Osteocyte (in vitro differentiated cells): ENCODE data around the gene PAX7. TPM values are rescaled to one million over a fixed set of nuclear protein-coding genes. Genes with fewer than 3 reads are reported as not detected.

Experiments used
- DNase-seq: peaks from one replicate; pipeline ENCODE4 v3.0.0; 2021; ENCODE audit warnings: mixed read lengths; ENCODE audit not compliant: unreplicated experiment; ENCODE audit errors: extremely low spot score
- H3K27ac Mint-ChIP-seq: one replicate; pipeline ENCODE4 v1.8.0; 2021; ENCODE audit warnings: mild to moderate bottlenecking, mixed read lengths; ENCODE audit not compliant: unreplicated experiment
- H3K27me3 Mint-ChIP-seq: one replicate; pipeline ENCODE4 v1.8.0; 2021; ENCODE audit warnings: mixed read lengths; ENCODE audit not compliant: unreplicated experiment
- H3K36me3 Mint-ChIP-seq: one replicate; pipeline ENCODE4 v1.8.0; 2021; ENCODE audit warnings: mixed read lengths; ENCODE audit not compliant: unreplicated experiment
- H3K4me1 Mint-ChIP-seq: one replicate; pipeline ENCODE4 v1.8.0; 2021; ENCODE audit warnings: mixed read lengths; ENCODE audit not compliant: unreplicated experiment
- H3K4me3 Mint-ChIP-seq: one replicate; pipeline ENCODE4 v1.8.0; 2021; ENCODE audit warnings: mild to moderate bottlenecking, moderate library complexity, mixed read lengths; ENCODE audit not compliant: unreplicated experiment
- H3K9me3 Mint-ChIP-seq: one replicate; pipeline ENCODE4 v1.8.0; 2021; ENCODE audit warnings: mixed read lengths; ENCODE audit not compliant: unreplicated experiment
- CTCF ChIP-seq: fragments of 200-600 bp; sonication (generic); IDR thresholded peaks from 2 replicates; pipeline ENCODE4 v1.5.0; 2021; ENCODE audit warnings: antibody characterized with exemption, mild to moderate bottlenecking, moderate library complexity
- total RNA-seq: library from RNA; stranded (reverse); gene quantifications from 2 replicates; pipeline ENCODE4 v1.2.1, GENCODE V29; 2021

The PAX7 gene
- total RNA-seq, 1 donor from 2014 or later = not detected

DNA sequence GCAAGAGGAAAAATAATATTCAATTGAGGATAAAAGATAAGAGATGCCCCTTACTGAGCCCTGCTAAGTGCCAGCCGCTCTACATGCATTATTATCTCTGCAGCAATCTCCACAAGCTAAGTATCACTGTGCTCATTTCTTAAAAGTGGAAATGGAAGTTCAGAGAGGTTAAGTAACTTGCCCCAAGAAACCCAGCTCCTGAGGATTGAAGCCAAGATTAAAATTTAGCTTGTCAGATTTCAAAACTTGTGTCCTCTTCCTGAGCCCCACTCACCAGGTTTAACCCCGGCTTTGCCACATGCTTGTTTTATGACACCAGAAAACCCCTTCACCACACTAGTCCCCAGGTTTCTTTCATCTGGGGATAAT, 11.2 kb upstream of the PAX7 start:
- no peaks in the 10 kb centered on the region for H3K36me3 Mint-ChIP-seq
- peaks cover 28% of the 10 kb centered on the region for H3K27me3 Mint-ChIP-seq
- no peaks in the 10 kb centered on the region for H3K4me1 Mint-ChIP-seq
- DNase-seq = no peak
- TF ChIP-seq CTCF = no peak
- no peaks in the 10 kb centered on the region for H3K9me3 Mint-ChIP-seq
- no peak overlapping the region for H3K27ac Mint-ChIP-seq
- no peak overlapping the region for H3K4me3 Mint-ChIP-seq

DNA sequence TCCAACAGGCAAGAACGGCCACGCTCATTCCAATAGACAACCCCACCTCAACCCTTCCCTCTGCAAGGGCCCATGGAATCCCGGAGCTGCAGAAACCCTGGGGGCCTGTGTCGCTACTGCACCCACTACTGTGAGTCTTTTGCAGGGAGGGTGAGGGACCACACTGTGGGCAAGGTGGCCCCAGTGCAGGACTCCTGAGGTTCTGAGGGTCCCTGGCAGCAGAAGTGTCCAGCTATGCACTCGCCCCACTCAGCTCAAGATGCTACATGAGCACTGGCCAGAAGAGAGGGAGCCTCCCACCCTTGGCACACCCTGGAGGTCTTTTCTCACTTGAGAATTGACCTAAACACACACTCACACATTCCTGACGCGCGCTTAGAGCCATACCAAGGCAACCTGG, 2.1 kb upstream of the PAX7 start:
- peaks cover 9% of the 10 kb centered on the region for H3K4me1 Mint-ChIP-seq
- TF ChIP-seq CTCF = no peak
- no peak overlapping the region for H3K4me3 Mint-ChIP-seq
- H3K9me3 Mint-ChIP-seq = no peaks in the 10 kb centered on the region
- no peak overlapping the region for H3K27ac Mint-ChIP-seq
- DNase-seq = no peak
- no peaks in the 10 kb centered on the region for H3K36me3 Mint-ChIP-seq
- H3K27me3 Mint-ChIP-seq = peaks cover 91% of the 10 kb centered on the region

- DNase-seq = no peak
- Mint-ChIP-seq H3K4me3 (no peak overlapping the region), H3K4me1 (peaks cover 9% of the 10 kb centered on the region), H3K27ac (no peak overlapping the region), H3K9me3 (no peaks in the 10 kb centered on the region), H3K36me3 (no peaks in the 10 kb centered on the region), H3K27me3 (peaks cover 90% of the 10 kb centered on the region)
- TF ChIP-seq CTCF = no peak
Measured at GRCh38 chr1:18629659-18630510, 761 bp upstream of the PAX7 start.

GRCh38 chr1:18631496-18632217, 1.0 kb downstream of the PAX7 start:
- Mint-ChIP-seq H3K9me3 (no peaks in the 10 kb centered on the region), H3K27ac (no peak overlapping the region), H3K36me3 (no peaks in the 10 kb centered on the region), H3K4me1 (peaks cover 9% of the 10 kb centered on the region), H3K4me3 (peak overlapping the region; percentile 29), H3K27me3 (peaks cover 94% of the 10 kb centered on the region)
- TF ChIP-seq CTCF = no peak
- no peak for DNase-seq

- Mint-ChIP-seq H3K4me1 (peaks cover 9% of the 10 kb centered on the region), H3K9me3 (no peaks in the 10 kb centered on the region), H3K36me3 (no peaks in the 10 kb centered on the region), H3K27me3 (peaks cover 94% of the 10 kb centered on the region), H3K27ac (no peak overlapping the region), H3K4me3 (no peak overlapping the region)
- TF ChIP-seq CTCF = no peak
- DNase-seq = no peak
Measured at GRCh38 chr1:18632218-18632588, 1.6 kb downstream of the PAX7 start.
